Fibroblast of skin of left quadriceps (primary cell): ENCODE measurements around the gene P2RX2.
A peak's percentile ranks its signal among the peaks of the same experiment; 100 is the strongest.
"Not testable (repeated sequence)": the region's sequence is repeated elsewhere in the genome, so short reads cannot be mapped to it uniquely, and the experiment has no call there.

ENCODE experiments used
- DNase-seq, 2 experiments: peaks; one replicate each; pipeline ENCODE4 v3.0.0-alpha.2; 2013; ENCODE audit warnings: low read depth in 2 of 2

Gene P2RX2

GRCh38 chr12:132583736-132584135, 34.8 kb upstream of the P2RX2 start:
- DNase-seq: no peak

- no peak for DNase-seq
These were observed 34.1 kb upstream of the P2RX2 start for GRCh38 chr12:132584429-132584828.

- DNase-seq: no peak
These were observed 33.4 kb upstream of the P2RX2 start for GRCh38 chr12:132585177-132585576.

- DNase-seq: no peak
These were observed 31.6 kb upstream of the P2RX2 start for GRCh38 chr12:132586929-132587328.

GRCh38 chr12:132587781-132588180, 30.8 kb upstream of the P2RX2 start:
- no peak for DNase-seq

GRCh38 chr12:132588319-132588718, 30.3 kb upstream of the P2RX2 start:
- DNase-seq: no peak

GRCh38 chr12:132588821-132589669, 29.5 kb upstream of the P2RX2 start:
- no peak for DNase-seq

- DNase-seq: no peak
These were observed 27.3 kb upstream of the P2RX2 start for GRCh38 chr12:132591107-132591935.

- no peak for DNase-seq
These were observed 26.1 kb upstream of the P2RX2 start for GRCh38 chr12:132592282-132592970.

- DNase-seq: no peak
These were observed 25.5 kb upstream of the P2RX2 start for GRCh38 chr12:132593071-132593470.

- no peak for DNase-seq
These were observed 25.1 kb upstream of the P2RX2 start for GRCh38 chr12:132593521-132593920.

- DNase-seq: peak; percentile 67 to 70
These were observed 24.6 kb upstream of the P2RX2 start for GRCh38 chr12:132593938-132594358.

- no peak for DNase-seq
These were observed 23.4 kb upstream of the P2RX2 start for GRCh38 chr12:132595183-132595582.

- DNase-seq: peak; percentile 16 to 23
These were observed 22.6 kb upstream of the P2RX2 start for GRCh38 chr12:132596016-132596415.

- DNase-seq: peak; percentile 62 to 65
These were observed 21.0 kb upstream of the P2RX2 start for GRCh38 chr12:132597333-132598316.

- DNase-seq: not testable (repeated sequence)
These were observed 19.1 kb upstream of the P2RX2 start for GRCh38 chr12:132599502-132599901.

- peak; percentile 25 to 37 for DNase-seq
These were observed 18.2 kb upstream of the P2RX2 start for GRCh38 chr12:132600048-132601032.

GRCh38 chr12:132601171-132601883, 17.2 kb upstream of the P2RX2 start:
- DNase-seq: no peak
